GM23248 (cell line): ENCODE measurements around the gene HASPIN.

Source experiments
- EZH2 ChIP-seq: fragments of 200-600 bp; sonication (generic); IDR thresholded peaks from 2 replicates; pipeline ENCODE4 v1.6.1; 2018; ENCODE audit warnings: antibody characterized with exemption, mild to moderate bottlenecking; ENCODE audit not compliant: insufficient read depth, poor library complexity, severe bottlenecking
- EZH2phosphoT487 ChIP-seq: fragments of 200-600 bp; sonication (generic); IDR thresholded peaks from 2 replicates; pipeline ENCODE4 v1.6.1; 2018; ENCODE audit warnings: antibody characterized with exemption, moderate library complexity, mild to moderate bottlenecking, low read depth; ENCODE audit not compliant: insufficient read depth

DNA sequence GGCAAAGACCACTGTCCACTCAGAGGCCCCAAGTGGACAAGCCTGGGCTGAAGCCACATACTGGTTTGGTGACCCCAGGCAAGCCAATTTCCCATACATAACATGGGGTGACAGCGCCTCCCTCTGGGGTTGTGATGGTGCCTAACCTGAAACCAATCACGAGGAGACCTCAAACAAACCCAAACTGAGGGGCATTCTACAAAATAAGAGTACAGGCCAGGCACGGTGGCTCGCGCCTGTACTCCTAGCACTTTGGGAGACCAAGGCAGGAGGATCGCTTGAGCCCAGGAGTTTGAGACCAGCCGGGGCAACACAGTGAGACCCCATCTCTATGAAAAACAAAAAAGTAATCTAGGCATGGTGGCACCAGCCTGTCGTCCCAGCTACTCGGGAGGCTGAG lies 31.4 kb upstream of the HASPIN start:
- TF ChIP-seq EZH2 (no peak), EZH2phosphoT487 (no peak)
